ENCODE measurements around the gene TOP2B.

TOP2B gene

GRCh38 chr3:25620493-25620892, 44.2 kb downstream of the TOP2B start:
- no peak for DNase-seq (ENCODE audit: low read depth in 2 of 2)

- DNase-seq (ENCODE audit: low read depth in 2 of 2) = no peak
Observed at GRCh38 chr3:25619382-25619781, 45.3 kb downstream of the TOP2B start.

- no peak for DNase-seq (ENCODE audit: low read depth in 2 of 2)
Observed at GRCh38 chr3:25618028-25618427, 46.7 kb downstream of the TOP2B start.

- no peak for DNase-seq (ENCODE audit: low read depth in 2 of 2)
Observed at GRCh38 chr3:25611193-25611592, 53.5 kb downstream of the TOP2B start.

- no peak for DNase-seq (ENCODE audit: low read depth in 2 of 2)
Observed at GRCh38 chr3:25610779-25611178, 53.9 kb downstream of the TOP2B start.

GRCh38 chr3:25610167-25610566, 54.5 kb downstream of the TOP2B start:
- DNase-seq (ENCODE audit: low read depth in 2 of 2) = no peak

- DNase-seq (ENCODE audit: low read depth in 2 of 2) = no peak
Observed at GRCh38 chr3:25604107-25604805, 60.5 kb downstream of the TOP2B start.

- DNase-seq (ENCODE audit: low read depth in 2 of 2) = no peak
Observed at GRCh38 chr3:25603703-25604102, 61.0 kb downstream of the TOP2B start.

- DNase-seq (ENCODE audit: low read depth in 2 of 2) = no peak
Observed at GRCh38 chr3:25597535-25598101, 67.1 kb downstream of the TOP2B start.

- DNase-seq (ENCODE audit: low read depth in 2 of 2) = no peak
Observed at GRCh38 chr3:25594007-25594502, 70.7 kb downstream of the TOP2B start.

GRCh38 chr3:25593001-25593400, 71.7 kb downstream of the TOP2B start:
- DNase-seq (ENCODE audit: low read depth in 2 of 2) = no peak

- no peak for DNase-seq (ENCODE audit: low read depth in 2 of 2)
Observed at GRCh38 chr3:25592510-25592968, 72.2 kb downstream of the TOP2B start.

GRCh38 chr3:25589783-25590258, 74.9 kb downstream of the TOP2B start:
- DNase-seq (ENCODE audit: low read depth in 2 of 2) = no peak

- DNase-seq (ENCODE audit: low read depth in 2 of 2) = no peak
Observed at GRCh38 chr3:25589104-25589782, 75.5 kb downstream of the TOP2B start.

- DNase-seq (ENCODE audit: low read depth in 2 of 2) = no peak
Observed at GRCh38 chr3:25588441-25589103, 76.1 kb downstream of the TOP2B start.

GRCh38 chr3:25587975-25588374, 76.7 kb downstream of the TOP2B start:
- no peak for DNase-seq (ENCODE audit: low read depth in 2 of 2)

GRCh38 chr3:25587526-25587925, 77.2 kb downstream of the TOP2B start:
- DNase-seq (ENCODE audit: low read depth in 2 of 2) = no peak

GRCh38 chr3:25587094-25587493, 77.6 kb downstream of the TOP2B start:
- no peak for DNase-seq (ENCODE audit: low read depth in 2 of 2)

- DNase-seq (ENCODE audit: low read depth in 2 of 2) = no peak
Observed at GRCh38 chr3:25586553-25586952, 78.2 kb downstream of the TOP2B start.

- DNase-seq (ENCODE audit: low read depth in 2 of 2) = no peak
Observed at GRCh38 chr3:25586167-25586505, 78.6 kb downstream of the TOP2B start.

- DNase-seq (ENCODE audit: low read depth in 2 of 2) = no peak
Observed at GRCh38 chr3:25585361-25586166, 79.1 kb downstream of the TOP2B start.

Measured in stimulated activated CD4-positive, alpha-beta T cell treated with anti-CD3 and anti-CD28 coated beads, Interleukin-12 subunit alpha, Interleukin-12 subunit beta, amount 100 ng/mL, for 24 hours (primary cell).